GM12878 (cell line): ENCODE data around the gene EYA2.

Experiments used
- CBFB ChIP-seq: IDR thresholded peaks from 2 replicates; pipeline ENCODE4 v1.6.1; 2016; ENCODE audit warnings: antibody characterized with exemption, low read depth
- CEBPB ChIP-seq, 2 experiments: fragments of 150-350 bp in 1 of 2; IDR thresholded peaks; 2 replicates each; pipeline ENCODE4 v1.6.1; 2012 to 2014; ENCODE audit warnings: low read depth in 2 of 2, low read length in 2 of 2, borderline replicate concordance in 1 of 2, inconsistent platforms in 1 of 2
- CHD2 ChIP-seq: IDR thresholded peaks from 2 replicates; pipeline ENCODE4 v1.6.1; 2011; ENCODE audit warnings: low read depth, low read length, improper control_type of control experiment, borderline replicate concordance
- CHD4 ChIP-seq: fragments of 200-600 bp; sonication (generic); IDR thresholded peaks from 2 replicates; pipeline ENCODE4 v1.6.1; 2016; ENCODE audit warnings: mild to moderate bottlenecking
- EZH2 ChIP-seq: IDR thresholded peaks from 2 replicates; pipeline ENCODE4 v1.6.1; 2012; ENCODE audit warnings: low read depth, mild to moderate bottlenecking, control low read depth, inconsistent platforms, low read length, borderline replicate concordance; ENCODE audit not compliant: control insufficient read depth
- FOXM1 ChIP-seq: IDR thresholded peaks from 2 replicates; pipeline ENCODE4 v1.6.1; 2012; ENCODE audit warnings: low read depth, mild to moderate bottlenecking, inconsistent platforms, low read length, moderate library complexity
- MYC ChIP-seq: IDR thresholded peaks from 2 replicates; pipeline ENCODE4 v1.6.1; 2011; ENCODE audit warnings: mild to moderate bottlenecking, low read length, moderate library complexity, inconsistent platforms; ENCODE audit not compliant: insufficient read depth, insufficient replicate concordance, insufficient read length, severe bottlenecking
- PKNOX1 ChIP-seq: fragments of 450-650 bp; IDR thresholded peaks from 2 replicates; pipeline ENCODE4 v1.6.1; 2016; ENCODE audit warnings: mild to moderate bottlenecking
- POLR2A ChIP-seq: IDR thresholded peaks from 2 replicates; pipeline ENCODE4 v1.6.1; 2011; ENCODE audit warnings: low read depth, mild to moderate bottlenecking, low read length
- SMARCA5 ChIP-seq: fragments of 450-650 bp; IDR thresholded peaks from 2 replicates; pipeline ENCODE4 v1.6.1; 2017; ENCODE audit warnings: mild to moderate bottlenecking
- YY1 ChIP-seq: IDR thresholded peaks from 2 replicates; pipeline ENCODE4 v1.6.1; 2011; ENCODE audit warnings: low read depth, mild to moderate bottlenecking, low read length

GRCh38 chr20:47224857-47225256 lies 330.2 kb downstream of the EYA2 start:
- no peak for TF ChIP-seq FOXM1
- TF ChIP-seq PKNOX1: no peak
- TF ChIP-seq POLR2A: no peak
- no peak for TF ChIP-seq MYC
- TF ChIP-seq SMARCA5: no peak
- TF ChIP-seq EZH2: no peak
- TF ChIP-seq CEBPB (IDR thresholded peaks at IDR 0.05; ENCODE audit: borderline replicate concordance in 1 of 2, low read depth in 2 of 2, low read length in 2 of 2): no peak
- no peak for TF ChIP-seq CHD2
- no peak for TF ChIP-seq CHD4
- TF ChIP-seq YY1: no peak
- TF ChIP-seq CBFB: no peak
